ENCODE measurements around the gene JOSD1. TPM values are rescaled to one million over a fixed set of nuclear protein-coding genes. Genes with fewer than 3 reads are reported as not detected.

JOSD1 gene
- total RNA-seq, 1 donor = 61.2 TPM

DNA sequence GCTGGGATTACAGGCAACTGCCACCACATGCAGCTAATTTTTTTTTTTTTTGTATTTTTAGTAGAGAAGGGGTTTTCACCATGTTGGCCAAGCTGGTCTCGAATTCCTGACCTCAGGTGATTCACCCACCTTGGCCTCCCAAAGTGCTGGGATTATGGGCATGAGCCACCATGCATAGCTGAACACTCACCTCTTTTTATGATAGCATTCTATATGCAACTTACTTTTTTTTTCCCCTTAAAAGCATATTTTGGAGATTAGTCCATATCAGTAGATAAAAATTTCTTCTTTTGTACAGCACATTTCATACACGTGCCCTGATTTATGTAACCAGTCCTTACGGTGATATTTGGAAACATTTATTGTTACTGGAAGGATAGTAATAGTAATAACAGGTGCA is 19.6 kb upstream of the JOSD1 start:
- H3K4me3 ChIP-seq (ENCODE audit: low read depth, low read length) = no peak overlapping the region
- DNase-seq (ENCODE audit: low read depth) = no peak
- no peak for TF ChIP-seq CTCF (IDR thresholded peaks at IDR 0.05; ENCODE audit: insufficient read depth, low read length)

- no peak overlapping the region for H3K4me3 ChIP-seq (ENCODE audit: low read depth, low read length)
- TF ChIP-seq CTCF (IDR thresholded peaks at IDR 0.05; ENCODE audit: insufficient read depth, low read length) = no peak
- DNase-seq (ENCODE audit: low read depth) = no peak
Measured at GRCh38 chr22:38719196-38719595, 18.5 kb upstream of the JOSD1 start.

DNA sequence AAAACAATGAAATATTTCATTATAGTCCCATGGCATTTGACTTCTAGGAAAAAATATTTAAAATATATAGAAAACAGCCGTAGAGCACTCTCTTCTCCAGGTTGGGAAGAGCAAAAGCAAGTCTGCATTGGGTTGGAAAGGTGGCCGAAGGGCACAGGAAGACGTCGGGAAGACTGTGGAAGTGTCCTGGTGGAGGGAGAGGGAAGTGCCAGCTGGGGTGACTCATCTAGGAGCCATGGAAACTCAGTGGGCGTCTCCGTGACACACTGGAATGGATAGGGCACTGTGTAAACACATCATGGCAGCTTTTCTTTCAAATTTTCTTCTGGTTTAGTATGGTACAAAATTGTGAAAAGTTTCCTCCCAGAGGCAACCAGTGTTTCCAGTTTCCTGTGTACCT is 17.7 kb upstream of the JOSD1 start:
- no peak overlapping the region for H3K4me3 ChIP-seq (ENCODE audit: low read depth, low read length)
- peak; percentile 80 for TF ChIP-seq CTCF (IDR thresholded peaks at IDR 0.05; ENCODE audit: insufficient read depth, low read length)
- DNase-seq (ENCODE audit: low read depth) = peak; percentile 72

GRCh38 chr22:38717244-38717643 is 16.5 kb upstream of the JOSD1 start:
- no peak for DNase-seq (ENCODE audit: low read depth)

GRCh38 chr22:38716826-38717225 is 16.1 kb upstream of the JOSD1 start:
- no peak for TF ChIP-seq CTCF (IDR thresholded peaks at IDR 0.05; ENCODE audit: insufficient read depth, low read length)
- DNase-seq (ENCODE audit: low read depth) = no peak
- no peak overlapping the region for H3K4me3 ChIP-seq (ENCODE audit: low read depth, low read length)

More at GRCh38 chr22:38717244-38717643, 16.5 kb upstream of the JOSD1 start:
- H3K4me3 ChIP-seq (ENCODE audit: low read depth, low read length) = no peak overlapping the region
- TF ChIP-seq CTCF (IDR thresholded peaks at IDR 0.05; ENCODE audit: insufficient read depth, low read length) = no peak

DNA sequence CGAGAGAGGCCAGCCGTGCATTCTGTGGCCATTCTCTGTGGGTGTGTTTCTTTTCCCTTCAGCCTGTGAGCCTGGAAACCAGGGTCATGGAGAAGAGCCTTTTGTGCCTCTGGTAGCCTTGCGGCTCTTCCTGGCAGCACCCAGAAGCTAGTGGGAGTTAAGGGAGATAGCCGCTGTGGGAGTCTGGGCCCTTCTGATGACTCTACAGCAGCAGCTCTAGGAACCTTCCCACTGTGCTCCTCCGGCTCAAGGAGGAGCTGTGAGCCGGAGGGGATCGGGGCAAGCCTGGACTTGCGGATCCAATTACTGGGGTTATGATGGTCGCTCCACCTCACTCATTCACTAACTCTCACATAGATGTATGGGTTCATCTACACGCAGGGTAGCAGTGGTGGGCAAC is 15.5 kb upstream of the JOSD1 start:
- DNase-seq (ENCODE audit: low read depth) = no peak
- no peak for TF ChIP-seq CTCF (IDR thresholded peaks at IDR 0.05; ENCODE audit: insufficient read depth, low read length)
- H3K4me3 ChIP-seq (ENCODE audit: low read depth, low read length) = no peak overlapping the region

GRCh38 chr22:38715852-38716251 is 15.1 kb upstream of the JOSD1 start:
- no peak for TF ChIP-seq CTCF (IDR thresholded peaks at IDR 0.05; ENCODE audit: insufficient read depth, low read length)
- DNase-seq (ENCODE audit: low read depth) = no peak
- no peak overlapping the region for H3K4me3 ChIP-seq (ENCODE audit: low read depth, low read length)
